Activated CD4-positive, alpha-beta T cell treated with anti-CD3 and anti-CD28 coated beads, Interleukin-2, amount 50 U/mL, for 24 hours (primary cell): ENCODE measurements around the gene RECQL5.

Experiments
- DNase-seq, 2 donors: peaks; one replicate each; pipeline ENCODE4 v3.0.0-alpha.2; 2020; ENCODE audit warnings: low read depth in 1 of 2, low spot score in 1 of 2

The RECQL5 gene

GRCh38 chr17:75688209-75688825 is 21.4 kb upstream of the RECQL5 start:
- no peak for DNase-seq

DNA sequence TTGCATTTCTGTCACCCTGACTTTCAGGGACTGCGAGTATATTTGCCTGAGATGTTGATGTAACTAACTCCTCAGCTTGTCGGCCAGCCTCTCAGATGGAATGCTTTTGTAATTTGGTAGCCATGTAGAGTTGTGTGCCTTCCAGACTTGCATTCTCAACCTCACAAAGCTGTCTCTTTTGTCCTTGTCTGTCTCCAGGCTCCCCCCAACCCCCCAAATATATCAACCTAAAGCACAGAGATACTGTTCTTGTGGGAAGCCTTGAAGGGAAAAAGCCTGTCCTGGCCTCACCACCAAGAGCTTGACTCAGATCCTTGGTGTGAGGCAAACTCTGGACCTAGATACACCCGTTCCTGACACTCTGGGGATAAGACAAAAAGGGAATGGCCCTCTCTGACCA is 18.5 kb upstream of the RECQL5 start:
- DNase-seq: no peak

DNA sequence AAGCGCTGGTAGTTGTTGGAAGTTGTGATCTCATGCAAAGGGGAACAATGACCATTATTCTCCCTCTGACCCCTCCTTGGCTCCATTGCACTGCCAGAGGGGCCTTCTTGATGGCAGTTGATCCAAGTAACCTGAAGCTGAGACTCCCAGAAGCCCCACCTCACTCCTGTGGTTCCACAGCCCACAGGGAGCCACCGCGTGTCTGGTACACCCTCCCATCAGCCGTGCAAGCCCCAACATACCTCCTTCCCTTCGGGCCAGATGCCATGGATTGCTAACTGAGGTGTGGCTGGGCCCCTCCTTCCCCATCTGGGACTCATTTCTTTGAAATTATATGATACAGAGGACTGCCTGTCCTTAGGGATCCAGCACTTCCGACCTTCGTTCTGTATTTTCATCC is 18.0 kb upstream of the RECQL5 start:
- no peak for DNase-seq

DNA sequence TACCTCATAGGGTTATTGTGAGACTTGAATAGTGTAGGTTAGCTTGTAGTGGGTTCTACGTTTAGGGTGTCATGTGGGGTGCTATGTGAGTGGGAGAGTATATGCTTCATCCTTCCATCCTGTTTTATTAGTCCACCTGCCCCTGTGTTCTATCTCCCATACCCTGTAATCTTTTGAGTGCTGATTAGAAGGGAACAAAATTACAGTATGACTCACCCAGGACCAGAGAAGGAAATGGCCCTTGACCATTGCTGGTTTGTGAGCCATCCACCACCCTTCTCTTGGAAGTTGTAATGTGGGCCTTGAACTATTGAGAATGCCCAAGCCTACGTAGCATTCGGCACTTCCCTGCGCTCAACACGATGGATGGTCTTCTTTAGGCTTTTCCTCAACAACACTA is 17.3 kb upstream of the RECQL5 start:
- DNase-seq: no peak

- DNase-seq: no peak
These were observed 16.6 kb upstream of the RECQL5 start for GRCh38 chr17:75683583-75683982.

DNA sequence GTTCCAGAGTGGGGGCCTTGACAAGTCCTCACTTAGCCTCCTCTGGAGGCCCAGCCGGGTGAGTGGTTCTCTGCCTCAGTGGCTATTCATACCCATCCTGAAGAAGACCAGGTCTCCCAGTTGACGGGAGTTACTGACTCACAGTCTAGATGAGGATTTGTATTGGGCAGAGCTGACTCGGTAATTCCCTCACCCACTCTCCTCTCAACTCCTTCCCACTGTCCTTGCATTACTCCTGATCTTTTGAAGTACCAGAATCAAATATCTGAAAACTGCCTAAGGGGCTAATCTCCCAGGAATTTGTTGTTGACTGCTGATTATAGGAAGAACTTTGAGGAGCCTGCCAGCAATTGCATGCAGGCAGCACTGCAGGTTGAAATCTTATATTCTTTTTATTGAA is 14.3 kb upstream of the RECQL5 start:
- no peak for DNase-seq

DNA sequence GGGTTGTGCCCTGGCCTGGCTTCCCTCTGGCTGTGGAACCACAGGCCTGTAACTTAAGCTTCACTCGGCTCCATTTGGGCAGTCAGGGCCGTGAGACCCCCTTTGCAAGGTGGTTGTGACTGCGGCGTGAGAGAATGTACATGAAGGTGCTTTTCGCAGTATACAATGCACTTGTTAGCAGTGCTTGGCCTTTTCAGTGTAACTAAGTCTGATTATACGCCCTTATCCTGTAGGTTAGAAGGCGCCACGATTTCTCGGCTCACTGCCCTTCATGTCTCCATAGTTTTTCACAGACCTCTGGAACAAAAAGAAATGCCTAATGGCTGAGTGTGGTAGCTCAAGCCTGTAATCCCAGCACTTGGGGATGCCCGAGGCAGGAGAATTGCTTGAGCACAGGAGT is 13.5 kb upstream of the RECQL5 start:
- no peak for DNase-seq

DNA sequence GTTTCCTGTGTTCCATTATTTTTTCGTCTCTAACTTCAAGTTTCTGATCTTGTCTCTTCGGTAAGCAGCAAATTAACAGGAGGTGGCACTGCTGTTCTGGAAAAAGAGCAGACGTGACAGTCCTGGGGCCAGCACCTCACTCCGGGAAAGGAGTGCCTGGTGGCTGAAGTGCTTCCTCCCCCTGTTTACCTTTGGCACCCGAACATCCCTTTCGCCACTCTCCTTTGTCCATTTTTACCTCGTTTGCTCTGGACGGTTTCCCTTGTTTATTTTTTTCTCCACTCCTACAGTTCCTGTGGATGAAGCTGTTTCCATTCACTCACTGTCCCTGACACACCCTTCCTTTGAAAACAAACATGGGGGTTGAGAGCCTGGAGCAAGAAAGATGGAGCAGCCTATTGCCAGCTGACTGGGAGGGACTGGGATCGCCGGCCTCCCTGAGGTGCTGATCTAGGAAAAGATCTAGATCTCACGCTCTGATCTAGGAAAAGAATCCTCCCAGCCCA is 12.8 kb upstream of the RECQL5 start:
- no peak for DNase-seq

GRCh38 chr17:75676461-75676860 is 9.5 kb upstream of the RECQL5 start:
- DNase-seq: no peak

DNA sequence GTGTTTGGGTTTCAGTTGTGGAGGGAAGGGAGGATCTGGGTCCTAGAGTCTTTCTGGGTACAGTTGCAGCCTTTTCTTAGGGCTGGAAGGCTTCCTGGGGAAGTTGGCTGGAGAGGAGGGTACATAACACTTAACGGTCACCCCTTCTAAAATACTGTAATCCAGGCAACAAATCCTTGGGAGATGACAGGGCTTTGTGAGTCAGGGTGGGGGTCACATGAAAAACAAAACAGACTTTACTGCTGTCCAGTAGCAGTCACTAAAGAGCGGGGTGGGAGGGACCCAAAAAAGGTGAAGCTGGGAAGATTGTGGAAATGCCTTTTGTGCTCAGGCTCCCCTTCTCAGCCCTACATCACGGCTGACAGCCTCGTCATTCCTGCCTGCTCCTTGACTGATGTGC is 6.5 kb upstream of the RECQL5 start:
- no peak for DNase-seq

DNA sequence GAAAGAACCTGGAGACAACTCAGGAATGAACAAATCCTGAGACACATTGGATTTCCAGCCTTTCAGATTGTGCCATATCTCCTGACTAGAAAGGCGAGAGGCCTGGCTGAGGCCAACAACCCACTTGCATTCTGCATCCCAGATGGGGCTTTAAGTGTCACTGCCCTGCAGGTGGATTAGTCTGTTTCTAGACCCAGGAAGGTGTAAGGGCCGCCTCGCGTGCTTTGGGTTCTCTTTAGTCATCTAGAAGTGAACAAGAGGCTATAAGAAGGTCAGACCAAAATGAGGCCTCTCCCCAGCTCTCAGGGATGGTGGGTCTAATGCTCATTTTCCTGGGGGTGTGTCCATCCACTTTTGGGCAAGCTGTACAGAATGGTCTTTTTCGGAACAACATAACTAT is 5.1 kb upstream of the RECQL5 start:
- no peak for DNase-seq

DNA sequence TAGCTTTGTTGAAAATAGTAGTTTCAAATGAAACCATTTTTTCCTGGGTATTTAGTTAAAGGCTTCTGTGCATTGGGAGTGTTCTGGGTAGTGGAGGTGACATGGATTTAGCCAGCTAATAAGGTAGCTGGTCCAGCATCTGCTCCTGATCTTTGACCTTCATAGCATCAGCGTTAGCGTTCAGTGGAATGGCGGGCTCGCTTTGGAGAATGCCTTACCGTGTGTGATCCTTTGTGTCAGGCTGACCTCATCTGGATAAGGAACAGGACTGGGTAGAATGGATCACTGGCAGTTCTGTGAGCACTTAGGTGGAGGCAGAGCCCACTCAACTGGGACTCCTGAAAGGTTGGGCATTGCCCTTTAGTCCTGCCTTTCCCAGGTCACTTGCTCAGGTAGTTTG is 3.9 kb upstream of the RECQL5 start:
- DNase-seq: no peak

DNA sequence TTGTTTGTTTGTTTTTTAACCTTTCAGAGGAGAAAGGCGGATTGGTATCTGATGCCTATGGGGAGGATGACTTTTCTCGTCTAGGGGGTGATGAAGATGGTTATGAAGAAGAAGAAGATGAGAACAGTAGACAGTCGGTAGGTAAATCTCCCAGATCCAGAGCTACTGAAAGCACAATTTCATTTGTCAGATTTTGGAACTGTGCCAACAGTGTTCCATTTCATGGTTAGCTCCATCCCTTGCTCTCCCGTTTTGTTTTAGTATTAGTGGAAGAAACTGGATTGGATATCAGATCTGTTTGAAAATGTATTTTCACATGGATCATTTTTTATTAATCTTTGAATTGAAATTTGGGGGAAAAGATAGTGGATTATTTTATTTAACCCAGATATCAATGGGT is 1.5 kb upstream of the RECQL5 start:
- DNase-seq: no peak

DNA sequence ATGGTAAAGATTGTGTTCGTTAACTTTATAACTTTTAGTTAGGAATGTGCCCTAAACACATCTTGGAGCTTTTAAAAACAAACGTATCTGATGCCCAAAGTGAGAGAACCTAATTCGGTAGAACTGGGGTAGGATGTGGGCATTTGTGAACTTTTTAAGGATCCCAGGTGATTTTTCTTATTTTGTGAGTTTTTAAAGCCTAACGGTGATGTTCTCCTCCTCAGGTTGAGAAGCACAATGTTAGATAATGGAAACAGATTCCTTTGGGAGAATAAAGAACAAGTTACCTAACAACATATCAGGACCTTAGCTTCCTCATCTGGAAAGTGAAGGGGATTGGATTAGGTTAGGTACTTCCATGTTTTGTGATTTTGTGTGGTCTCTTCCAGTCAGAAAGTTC is 871 bp upstream of the RECQL5 start:
- DNase-seq: no peak

GRCh38 chr17:75665981-75666380 is 973 bp downstream of the RECQL5 start:
- DNase-seq: no peak

- no peak for DNase-seq
These were observed 2.8 kb downstream of the RECQL5 start for GRCh38 chr17:75664099-75664549.

- DNase-seq: no peak
These were observed 4.4 kb downstream of the RECQL5 start for GRCh38 chr17:75662511-75662910.

DNA sequence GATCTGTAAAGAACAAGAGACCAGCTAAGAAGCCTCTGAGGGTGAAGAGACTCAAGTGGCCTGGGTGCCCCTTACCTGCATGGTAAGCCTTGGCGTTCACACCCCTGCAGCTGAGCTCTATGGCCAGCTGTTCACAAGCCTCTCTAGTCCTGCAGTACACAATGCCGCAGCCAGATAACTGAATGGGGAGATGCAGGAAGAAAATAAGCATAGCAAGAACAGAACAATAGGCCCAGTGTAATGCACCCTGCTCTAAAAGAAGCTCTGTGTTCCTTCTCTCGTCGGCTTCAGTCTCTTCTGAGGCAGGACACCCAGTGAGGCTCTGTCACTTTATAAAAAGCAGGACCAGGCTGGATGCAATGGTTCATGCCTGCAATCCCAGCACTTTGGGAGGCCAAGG is 5.4 kb downstream of the RECQL5 start:
- DNase-seq: no peak

- DNase-seq: no peak
These were observed 8.7 kb downstream of the RECQL5 start for GRCh38 chr17:75658237-75658636.

- no peak for DNase-seq
These were observed 12.8 kb downstream of the RECQL5 start for GRCh38 chr17:75654176-75654575.

GRCh38 chr17:75652934-75653549 is 13.9 kb downstream of the RECQL5 start:
- DNase-seq: no peak

GRCh38 chr17:75652341-75652740 is 14.6 kb downstream of the RECQL5 start:
- no peak for DNase-seq

DNA sequence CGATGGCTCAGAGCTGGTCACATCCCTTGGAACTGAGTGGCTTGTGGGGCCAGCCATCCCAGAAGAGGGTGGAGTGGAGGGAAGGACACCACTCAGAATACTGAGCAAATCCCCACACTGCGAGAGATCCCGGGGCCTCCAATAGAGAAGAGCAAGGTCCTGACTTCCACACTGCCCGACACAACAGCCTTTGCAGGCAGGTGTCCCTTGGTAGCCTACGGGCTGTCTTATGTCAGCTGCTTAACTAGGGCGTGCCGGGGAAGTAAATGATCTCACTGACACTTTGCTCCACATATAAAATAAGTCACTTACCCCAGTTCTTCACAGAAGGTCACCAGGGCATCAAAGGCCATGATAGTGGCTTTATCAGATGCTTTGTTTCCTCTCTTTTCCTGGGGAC is 16.1 kb downstream of the RECQL5 start:
- no peak for DNase-seq
